ENCODE measurements around the gene C1orf159. TPM values are rescaled to one million over a fixed set of nuclear protein-coding genes. Genes with fewer than 3 reads are reported as not detected.
A peak's percentile ranks its signal among the peaks of the same experiment; 100 is the strongest.
"Not testable (repeated sequence)": the region's sequence is repeated elsewhere in the genome, so short reads cannot be mapped to it uniquely, and the experiment has no call there.

The C1orf159 gene
- total RNA-seq, 1 donor from 2014 or later: 9.8 TPM

DNA sequence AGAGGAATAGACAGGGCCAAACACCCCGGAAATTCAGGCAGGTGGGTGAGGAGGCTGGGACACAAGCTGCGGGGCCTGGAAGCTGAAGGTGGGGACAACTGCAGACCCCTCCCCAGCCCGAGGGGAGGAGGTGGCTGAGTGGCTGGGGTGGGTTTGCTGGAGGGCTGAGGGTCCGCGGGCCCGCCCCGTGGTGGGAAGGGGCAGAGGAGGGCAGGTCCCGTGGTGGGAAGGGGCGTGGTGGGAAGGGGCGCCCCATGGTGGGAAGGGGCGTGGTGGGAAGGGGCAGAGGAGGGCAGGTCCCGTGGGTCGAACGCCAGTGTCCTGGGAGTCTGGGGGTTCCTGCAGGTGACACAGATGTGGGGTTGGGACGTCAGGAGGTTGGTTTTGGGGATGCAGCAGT is 33.5 kb upstream of the C1orf159 start:
- DNase-seq (ENCODE audit: low read depth): no peak

DNA sequence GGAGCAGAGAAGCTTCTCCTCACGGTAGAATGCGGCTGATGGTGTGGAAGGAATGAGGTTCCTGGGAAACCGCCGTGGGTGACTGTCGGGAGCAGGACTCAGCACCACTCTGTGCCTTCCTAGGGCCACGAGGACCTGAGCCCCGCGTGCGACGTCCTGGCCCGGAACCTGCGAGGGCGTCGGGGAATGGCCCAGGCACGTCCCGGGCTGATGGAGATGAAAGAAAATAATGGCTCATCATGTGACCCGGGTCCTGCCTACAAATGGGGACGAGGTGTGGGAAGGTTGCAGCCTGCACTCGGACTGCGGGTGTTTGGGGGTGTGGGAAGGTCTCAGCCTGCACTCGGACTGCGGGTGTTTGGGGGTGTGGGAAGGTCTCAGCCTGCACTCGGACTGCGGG is 32.7 kb upstream of the C1orf159 start:
- no peak for DNase-seq (ENCODE audit: low read depth)

DNA sequence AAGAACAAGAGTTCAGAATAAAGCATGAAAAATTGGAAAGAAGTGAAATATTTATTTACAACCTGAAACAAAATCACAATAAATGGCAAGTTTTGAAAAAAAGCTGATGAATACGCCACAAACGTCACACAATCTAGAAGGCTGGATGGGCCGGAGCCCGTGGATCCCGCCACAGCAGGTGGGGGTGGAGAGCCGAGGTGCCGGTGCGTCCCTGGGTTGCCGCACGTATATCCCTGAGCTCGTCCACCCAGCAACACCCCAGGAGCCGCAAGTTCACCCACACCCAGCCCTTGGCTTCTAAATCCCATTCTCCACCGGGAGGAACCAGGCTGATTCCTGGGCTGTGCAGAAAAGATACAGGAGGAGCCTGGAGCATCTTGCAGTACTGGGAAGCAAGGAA is 32.2 kb upstream of the C1orf159 start:
- DNase-seq (ENCODE audit: low read depth): no peak

DNA sequence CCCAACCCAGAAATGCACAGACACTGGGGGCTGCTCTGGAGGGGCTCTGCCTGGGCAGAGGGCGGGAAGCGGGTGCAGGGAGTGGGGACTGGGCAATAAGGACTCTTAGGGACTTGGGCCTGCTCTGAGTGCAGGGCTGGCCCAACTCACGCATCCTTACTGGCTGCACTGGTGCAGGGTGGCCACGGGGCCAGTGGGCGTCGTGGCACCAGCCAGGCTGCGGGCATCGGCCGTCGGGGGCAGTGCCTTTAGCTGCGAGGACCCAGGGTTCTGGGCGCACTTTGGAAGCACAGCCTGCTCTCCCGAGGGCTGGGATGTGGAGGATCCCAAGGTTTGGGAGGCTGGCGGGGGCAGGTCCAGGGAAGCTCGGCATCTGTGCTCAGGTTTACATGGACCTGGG is 30.7 kb upstream of the C1orf159 start:
- DNase-seq (ENCODE audit: low read depth): no peak

DNA sequence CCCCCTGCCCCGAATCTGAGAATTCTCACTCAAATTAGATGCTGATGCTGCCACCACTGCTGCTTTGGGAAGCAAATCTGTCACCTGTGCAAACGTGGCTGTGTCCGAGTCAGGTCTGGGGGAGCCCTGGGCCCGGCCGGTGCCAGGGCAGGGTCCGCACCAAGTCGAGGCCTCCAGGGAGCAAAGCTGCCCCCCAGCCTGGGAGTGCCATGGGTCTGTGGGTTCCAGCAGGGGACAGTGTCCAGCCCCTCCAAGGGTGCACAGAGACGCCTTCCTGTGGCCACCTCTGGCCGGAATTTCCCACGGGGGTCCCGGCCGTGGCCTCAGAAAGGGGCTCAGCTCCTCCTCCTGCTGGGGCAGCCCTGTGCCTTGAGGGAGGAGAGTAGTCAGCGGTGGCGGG is 30.1 kb upstream of the C1orf159 start:
- no peak for DNase-seq (ENCODE audit: low read depth)

DNA sequence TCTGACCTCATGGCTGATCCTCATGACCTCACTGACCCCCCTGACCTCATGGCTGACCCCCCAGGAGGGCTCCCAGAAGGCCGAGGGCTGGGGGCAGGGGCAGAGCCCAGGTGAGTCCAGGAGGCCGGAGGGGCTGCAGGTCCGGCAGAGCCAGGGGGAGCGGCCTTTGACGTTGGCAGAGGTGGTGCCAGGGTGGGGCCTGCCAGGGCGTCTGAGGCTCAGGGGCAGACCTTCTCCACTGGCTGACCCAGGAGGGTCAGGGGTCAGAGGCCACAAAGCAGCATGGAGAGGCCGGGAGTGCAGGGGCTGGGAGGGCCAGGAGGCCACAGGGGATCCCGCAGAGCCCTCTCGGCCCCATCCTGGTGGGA is 29.6 kb upstream of the C1orf159 start:
- DNase-seq (ENCODE audit: low read depth): no peak

DNA sequence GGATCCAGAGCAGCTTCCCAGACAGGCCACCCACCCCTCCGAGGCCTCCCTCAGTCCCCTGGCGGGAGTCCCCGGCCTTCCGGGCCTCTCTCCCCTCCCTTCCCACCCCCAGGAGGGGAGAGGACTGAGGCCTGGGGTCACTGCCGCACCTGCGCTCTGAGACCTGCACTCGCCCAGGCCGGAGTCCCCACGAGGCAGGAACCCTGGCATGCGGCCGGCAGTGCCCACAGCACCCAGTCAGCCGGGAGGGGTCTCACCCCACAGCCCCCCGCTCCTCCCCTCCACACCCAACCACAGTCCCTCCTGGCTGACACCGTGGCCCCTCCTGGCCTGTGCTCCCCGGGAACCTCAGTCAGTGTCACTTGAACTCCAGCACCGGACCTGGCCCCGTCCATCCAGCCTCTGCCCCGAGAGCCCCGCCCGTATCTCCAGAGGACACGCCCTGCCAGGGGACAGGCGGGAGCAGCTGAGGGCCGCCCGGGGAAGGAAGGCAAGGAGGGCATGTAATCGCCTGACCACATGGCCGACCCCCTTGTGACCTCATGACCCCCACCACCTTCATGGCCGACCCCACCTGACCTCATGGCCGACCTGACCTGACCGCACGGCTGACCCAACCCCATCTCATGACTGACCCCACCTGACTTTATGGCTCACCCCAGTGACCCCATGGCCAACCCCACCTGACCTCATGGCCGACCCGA is 29.1 kb upstream of the C1orf159 start:
- no peak for DNase-seq (ENCODE audit: low read depth)

DNA sequence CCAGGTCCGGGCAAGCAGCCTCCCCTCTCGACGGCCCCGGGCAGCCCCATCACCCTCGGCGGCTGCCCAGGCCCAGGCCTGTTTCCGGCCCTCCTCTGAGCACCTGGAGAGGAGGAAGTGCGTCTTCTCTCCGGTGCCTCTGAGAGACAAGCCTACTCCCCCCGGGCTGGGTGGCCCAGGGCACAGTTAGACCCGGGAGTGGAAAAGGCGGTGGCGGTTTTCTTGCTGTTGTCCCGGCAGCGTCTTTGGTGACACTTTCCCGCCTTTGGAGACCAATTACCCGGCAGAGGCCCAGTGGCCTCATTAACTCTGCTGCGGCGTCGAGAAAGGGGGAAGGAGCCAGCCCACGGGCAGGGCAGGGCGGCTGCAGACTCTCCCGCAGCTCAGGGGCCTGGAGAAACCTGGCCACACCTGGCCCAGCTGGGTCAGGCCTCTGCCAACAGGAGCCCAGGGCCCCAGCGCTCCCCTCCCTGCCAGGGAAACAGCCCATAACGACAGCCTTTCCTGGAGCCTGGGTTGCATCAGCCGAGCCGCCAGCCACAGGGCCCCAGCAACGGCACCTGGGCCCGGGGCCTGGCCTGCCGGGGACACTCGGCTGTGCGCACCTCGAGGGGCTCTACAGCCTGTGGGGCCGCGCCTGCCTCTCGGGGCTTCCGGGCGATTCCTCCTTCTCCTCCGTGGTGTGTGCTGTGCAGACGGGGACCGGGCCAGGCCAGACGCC is 28.4 kb upstream of the C1orf159 start:
- DNase-seq (ENCODE audit: low read depth): no peak

DNA sequence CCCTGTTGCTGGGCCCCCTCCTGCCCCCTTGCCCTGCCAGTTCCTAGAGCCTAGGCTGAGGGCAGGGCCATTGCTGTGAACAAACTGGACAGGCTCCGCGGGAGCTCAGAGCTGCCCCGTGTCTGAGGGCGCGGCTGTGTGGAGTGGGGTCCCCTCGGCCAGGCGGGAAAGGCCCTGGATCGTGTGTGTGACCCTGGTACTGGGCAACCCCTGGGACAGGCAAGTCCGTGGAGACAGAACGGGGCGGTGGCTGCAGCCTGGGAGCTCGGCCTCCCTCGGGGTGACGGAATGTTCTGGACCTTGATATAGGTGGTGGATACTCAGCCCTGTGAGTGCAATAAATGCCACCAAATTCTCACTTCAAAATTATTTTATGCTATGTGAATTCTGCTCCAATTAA is 27.7 kb upstream of the C1orf159 start:
- DNase-seq (ENCODE audit: low read depth): no peak

DNA sequence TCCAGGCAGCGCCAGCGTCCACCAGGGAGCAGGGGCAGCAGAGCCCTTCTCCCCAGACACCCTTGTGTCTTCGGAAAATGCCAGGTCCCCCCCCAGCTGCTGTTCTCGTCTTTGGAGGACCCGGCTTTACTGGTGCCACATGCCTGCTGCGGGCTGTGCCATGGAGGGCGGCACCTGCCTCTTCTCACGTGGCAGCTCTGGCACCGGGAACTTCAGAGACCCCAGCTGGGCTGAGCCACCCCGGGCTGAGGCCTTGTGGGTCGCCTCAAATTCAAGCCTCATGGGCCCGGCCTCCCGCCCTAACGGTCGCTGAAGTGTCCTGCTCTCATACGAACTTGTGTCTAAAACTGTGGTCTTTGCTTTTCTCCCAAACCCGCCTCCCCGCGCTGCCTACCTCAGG is 27.0 kb upstream of the C1orf159 start:
- DNase-seq (ENCODE audit: low read depth): no peak

DNA sequence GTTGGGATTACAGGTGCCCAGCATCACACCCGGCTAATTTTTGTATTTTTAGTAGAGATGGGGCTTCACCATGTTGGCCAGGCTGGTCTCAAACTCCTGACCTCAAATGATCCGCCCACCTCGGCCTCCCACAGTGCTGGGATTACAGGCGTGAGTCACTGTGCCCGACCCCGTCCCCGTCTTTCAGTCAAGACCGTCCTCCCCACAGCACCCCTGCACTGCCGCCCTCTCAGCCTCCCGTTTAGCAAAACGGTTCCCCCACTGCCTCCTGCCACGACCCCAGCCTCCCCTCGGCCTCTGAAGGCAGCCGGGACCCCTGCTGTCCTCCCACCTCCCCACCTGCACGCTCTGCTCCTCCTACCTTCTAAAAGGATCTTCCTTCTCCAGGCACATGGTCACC is 26.5 kb upstream of the C1orf159 start:
- not testable (repeated sequence) for DNase-seq (ENCODE audit: low read depth)

DNA sequence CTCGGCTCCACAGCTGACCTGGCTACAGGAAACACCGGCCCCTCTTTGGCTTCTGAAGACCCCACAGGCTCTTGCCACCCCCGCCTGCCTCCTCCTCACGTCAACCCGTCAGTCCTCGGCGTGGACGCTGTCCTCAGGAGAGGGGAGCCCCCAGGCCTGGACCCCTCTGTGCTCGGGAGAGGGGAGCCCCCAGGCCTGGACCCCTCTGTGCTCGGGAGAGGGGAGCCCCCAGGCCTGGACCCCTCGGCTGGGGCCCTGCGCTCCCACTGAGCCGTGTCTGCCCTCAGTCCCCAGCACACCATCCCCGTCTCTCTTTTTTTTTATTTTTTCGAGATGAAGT is 26.0 kb upstream of the C1orf159 start:
- DNase-seq (ENCODE audit: low read depth): no peak

DNA sequence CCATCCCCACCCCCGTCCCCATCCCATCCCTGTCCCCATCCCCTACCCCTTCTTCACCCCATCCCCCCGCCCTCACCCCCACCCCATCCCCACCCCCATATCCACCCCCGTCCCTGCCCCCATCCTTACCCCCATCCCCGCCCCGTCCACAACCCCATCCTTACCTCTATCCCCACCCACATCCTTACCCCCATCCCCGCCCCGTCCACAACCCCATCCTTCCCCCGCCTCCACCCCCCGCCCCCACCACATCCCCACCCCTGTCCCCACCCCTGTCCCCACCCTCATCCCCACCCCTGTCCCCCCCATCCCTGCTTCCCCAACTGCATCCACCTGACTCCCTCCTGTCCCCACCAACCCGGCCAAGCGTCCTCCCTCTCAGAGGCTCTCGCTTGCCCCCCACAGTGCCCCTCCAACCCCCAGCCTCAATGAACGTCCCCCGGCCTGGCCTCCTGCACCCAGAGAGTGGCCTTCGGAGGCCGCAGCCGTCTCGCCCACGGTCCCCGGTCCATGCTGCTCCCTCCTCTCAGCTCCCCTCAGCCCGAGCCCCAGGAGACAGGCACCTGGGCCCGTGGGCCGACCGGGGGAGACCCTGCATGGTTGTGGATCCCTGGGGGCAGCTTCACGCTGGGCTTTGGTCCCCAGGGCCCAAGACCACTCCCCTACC is 25.5 kb upstream of the C1orf159 start:
- DNase-seq (ENCODE audit: low read depth): no peak

DNA sequence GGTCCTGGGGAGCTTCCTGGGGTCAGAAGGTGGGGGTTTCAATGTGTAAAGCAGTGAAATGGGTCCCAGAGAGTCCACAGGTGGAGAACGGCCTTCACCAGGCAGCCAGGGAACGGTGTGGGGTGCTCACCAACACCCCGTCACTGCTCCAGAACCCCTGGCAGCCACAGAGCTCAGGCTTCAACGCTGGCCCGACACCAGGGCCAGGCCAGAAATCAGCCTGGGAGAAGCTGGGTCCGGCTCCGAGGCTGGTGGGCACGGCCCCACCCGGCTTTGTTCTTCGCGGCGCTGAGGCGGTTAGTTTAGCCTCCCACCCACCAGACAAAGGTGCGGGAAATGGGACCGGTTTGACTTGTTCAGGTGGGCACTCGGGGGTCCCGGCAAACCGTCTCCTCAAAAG is 24.8 kb upstream of the C1orf159 start:
- DNase-seq (ENCODE audit: low read depth): no peak

DNA sequence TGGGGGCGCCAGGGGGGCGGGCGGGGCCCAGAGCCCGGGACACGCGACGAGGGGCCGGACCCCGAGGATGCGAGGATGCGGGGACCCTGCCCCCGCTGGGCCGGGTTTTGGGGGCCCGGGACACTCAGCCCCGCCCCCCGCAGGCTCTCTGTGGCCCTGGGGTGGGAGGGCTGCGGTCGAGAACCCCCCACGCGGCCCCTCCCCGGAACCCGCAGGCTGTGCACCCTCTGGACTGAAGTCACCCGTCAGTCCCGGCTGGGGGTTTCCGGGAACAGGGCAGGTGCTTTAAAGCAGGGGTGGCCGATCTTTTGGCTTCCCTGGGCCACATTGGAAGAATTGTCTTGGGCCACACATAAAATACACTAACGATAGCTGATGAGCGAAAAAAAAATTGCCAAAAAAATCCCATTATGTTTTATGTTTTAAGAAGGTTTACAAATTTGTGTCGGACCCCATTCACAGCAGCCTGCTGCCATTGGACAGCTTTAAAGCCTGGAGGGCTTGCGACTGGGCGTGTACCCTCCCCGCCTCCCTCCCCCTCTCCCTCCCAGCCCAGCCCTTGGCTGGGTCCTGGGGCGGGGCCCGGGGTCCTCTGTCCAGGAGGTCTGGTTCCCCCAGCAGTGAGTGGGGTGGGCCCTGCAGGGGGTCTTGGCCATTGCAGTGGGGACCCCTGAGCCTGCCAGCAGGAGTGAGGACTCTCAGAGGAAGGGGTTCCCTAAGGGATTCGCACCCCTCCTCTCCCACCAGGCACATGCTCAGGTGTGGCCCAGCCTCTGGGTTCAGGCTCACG is 21.6 kb upstream of the C1orf159 start:
- DNase-seq (ENCODE audit: low read depth): no peak

DNA sequence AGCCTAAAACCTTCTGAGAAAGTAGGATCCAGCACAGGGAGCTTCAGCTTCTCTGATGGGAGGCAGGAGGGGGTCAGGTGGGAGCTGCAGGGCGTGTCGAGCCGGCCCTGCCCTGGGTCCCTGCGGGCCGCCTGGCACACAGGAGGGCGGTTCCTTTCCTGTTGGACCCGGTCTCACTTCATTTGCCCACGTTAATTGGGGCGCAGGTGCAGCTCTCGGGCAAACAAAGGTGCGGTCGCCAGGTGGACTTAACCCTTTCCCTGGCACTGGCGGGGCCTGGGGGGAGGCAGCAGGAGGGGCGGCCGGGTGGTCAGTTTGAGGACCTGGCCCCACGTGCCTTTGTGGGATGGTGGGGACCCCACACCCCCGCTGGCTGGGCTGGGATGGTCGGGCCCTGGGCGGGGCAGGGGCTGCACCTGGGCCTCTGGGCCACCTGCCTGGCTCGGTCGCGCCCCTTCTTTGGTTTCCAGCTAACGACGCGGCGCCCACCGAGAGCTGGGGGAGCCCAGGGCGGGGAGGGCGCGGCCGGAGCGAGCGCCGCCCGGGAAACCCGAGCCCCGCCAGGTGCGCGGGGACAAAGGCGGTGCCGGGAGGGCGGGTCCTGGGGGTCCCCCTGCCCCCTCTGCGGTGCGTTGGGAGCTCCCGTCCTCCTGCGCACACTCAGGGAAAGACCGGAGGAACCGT is 20.8 kb upstream of the C1orf159 start:
- DNase-seq (ENCODE audit: low read depth): no peak

DNA sequence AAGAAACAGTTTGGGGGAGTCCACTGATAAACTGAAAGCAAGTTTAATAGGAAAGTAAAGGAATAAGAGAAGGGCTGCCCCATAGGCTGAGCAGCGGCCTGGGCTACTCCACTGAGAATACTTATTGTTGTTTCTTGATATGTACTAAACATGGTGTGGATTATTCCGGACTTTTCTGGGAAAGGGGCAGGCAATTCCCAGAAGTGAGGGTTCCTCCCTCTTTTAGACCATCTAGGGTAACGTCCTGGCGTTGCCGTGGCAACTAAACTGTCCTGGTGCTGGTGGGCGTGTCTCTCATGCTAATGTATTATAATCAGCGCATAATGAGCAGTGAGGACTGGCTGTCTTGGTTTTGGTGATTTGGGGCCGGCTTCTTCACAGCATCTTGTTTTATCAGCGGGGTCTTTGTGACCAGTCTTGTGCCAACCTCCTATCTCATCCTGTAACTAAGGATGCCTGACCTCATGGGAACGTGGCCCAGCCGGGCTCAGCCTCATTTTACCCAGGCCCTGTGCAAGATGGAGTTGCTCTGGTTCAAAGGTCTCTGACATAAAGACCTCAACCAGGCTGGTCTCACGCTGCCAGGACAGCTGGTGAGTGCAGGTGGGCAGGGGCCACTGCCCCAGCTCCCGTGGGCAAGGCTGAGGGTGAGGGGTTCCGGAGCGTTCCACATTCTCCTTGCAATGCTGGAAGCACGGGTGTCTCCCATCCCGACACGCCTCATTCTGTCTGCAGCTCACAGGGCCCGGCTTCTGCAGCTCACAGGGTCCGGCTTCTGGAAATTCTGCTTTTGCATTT is 19.6 kb upstream of the C1orf159 start:
- DNase-seq (ENCODE audit: low read depth): no peak

DNA sequence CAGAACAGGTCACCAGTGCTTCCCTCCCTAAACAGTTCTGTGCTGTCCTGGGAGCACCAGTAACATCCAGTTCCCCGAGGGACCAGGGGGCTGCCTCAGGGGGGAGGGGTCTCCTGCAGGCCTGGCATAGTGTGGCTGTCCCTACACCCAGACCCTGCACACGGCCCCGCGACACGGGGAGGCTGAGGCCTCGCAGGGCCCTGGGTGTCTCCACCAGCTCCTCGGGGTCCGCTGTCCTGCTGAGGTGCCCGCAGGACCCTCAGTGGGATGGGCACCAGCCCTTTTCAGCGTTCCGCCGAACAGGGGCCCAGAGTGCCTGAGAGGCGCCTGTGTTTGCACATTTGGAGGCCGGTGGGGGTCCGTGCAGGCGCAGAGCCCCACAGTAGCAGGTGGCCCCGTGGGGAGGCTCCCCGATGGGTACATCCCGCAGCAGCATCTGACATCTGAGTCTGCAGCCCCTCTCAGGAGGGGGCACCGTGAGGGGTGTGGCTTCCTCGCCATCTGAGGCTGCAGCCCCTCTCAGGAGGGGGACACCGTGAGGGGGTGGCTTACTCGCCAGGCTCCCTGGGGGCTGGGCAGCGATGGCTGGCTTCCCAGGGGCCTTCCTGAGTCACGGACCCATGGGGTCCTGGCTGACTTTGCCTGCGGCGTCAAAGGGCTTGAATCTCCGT is 18.5 kb upstream of the C1orf159 start:
- DNase-seq (ENCODE audit: low read depth): no peak

DNA sequence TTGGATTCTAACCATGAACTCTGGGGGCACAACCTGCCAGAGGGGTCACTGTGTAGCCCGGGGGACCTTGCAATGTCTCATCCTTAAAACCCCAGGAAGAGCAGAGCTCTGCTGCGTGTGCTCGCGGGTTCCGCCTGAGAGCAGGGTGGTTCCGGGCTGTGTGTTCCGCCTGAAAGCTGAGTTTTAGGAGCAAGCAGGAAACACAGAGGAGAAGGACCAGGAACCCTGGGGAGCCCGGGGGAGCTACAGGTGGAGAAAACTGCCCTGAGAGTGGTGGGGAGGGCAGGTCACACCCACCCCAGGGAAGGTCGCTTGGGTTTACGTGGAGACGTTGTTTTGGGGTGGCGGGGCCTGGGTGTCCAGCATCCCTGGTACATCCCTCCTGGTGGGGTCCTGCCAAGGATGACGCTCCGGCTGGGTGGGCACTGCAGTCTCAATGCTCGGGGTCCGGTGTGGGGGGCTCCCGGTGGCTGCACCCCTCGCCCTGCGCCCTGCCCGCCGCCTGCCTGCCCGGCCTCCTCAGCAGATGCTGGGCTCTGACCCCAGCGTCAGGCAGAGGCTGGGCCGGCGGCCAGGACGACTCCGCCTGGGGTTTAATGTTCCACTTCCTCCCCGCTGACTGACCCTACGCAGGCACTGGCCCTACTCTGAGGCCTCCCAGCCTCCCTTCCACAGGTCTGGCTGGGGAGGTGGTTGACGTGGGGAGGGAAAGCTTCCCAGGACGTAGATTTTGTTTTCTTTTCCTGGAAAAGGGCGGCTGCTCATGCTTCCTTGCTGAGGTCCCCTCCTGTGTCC is 17.3 kb upstream of the C1orf159 start:
- peak; percentile 74 for DNase-seq (ENCODE audit: low read depth)

Data from renal cortical epithelial cell (primary cell).